Activated CD4-positive, alpha-beta T cell treated with anti-CD3 and anti-CD28 coated beads, Interleukin-2, amount 10 ng/mL, durations not matched to agents 7 days and 5 days (primary cell): Measurements from ENCODE around the gene EIF4E1B. TPM values are rescaled to one million over a fixed set of nuclear protein-coding genes. Genes with fewer than 3 reads are reported as not detected.

Source experiments
- CTCF ChIA-PET: fragments of 350-600 bp; sonication (Branson Sonifier 250); formaldehyde crosslinking; loops from one replicate; lab custom pipeline; 2021; ENCODE audit warnings: antibody characterized with exemption; lab: Charles Lee
- POLR2A ChIA-PET: fragments of 350-600 bp; sonication (Branson Sonifier 250); formaldehyde crosslinking; loops from one replicate; lab custom pipeline; 2021; ENCODE audit warnings: antibody characterized with exemption; lab: Charles Lee
- DNase-seq: peaks from one replicate; pipeline ENCODE4 v3.0.0-alpha.2; 2020
- H3K27ac Mint-ChIP-seq: one replicate; pipeline ENCODE4 v1.8.0; 2021; ENCODE audit warnings: mild to moderate bottlenecking, moderate library complexity, mixed read lengths
- H3K27me3 Mint-ChIP-seq: one replicate; pipeline ENCODE4 v1.8.0; 2021; ENCODE audit warnings: mixed read lengths
- H3K36me3 Mint-ChIP-seq: one replicate; pipeline ENCODE4 v1.8.0; 2021; ENCODE audit warnings: low read depth, mixed read lengths
- H3K4me1 Mint-ChIP-seq: one replicate; pipeline ENCODE4 v1.8.0; 2021; ENCODE audit warnings: mixed read lengths
- H3K4me3 Mint-ChIP-seq: one replicate; pipeline ENCODE4 v1.8.0; 2021; ENCODE audit warnings: mild to moderate bottlenecking, moderate library complexity, mixed read lengths
- H3K9me3 Mint-ChIP-seq: one replicate; pipeline ENCODE4 v1.8.0; 2021; ENCODE audit warnings: mixed read lengths
- total RNA-seq, 2 experiments: library from RNA; stranded (reverse); gene quantifications; one replicate each; pipeline ENCODE4 v1.2.3, GENCODE V29; 2021

EIF4E1B gene
- total RNA-seq, 2 experiments from 2014 or later: not detected

DNA sequence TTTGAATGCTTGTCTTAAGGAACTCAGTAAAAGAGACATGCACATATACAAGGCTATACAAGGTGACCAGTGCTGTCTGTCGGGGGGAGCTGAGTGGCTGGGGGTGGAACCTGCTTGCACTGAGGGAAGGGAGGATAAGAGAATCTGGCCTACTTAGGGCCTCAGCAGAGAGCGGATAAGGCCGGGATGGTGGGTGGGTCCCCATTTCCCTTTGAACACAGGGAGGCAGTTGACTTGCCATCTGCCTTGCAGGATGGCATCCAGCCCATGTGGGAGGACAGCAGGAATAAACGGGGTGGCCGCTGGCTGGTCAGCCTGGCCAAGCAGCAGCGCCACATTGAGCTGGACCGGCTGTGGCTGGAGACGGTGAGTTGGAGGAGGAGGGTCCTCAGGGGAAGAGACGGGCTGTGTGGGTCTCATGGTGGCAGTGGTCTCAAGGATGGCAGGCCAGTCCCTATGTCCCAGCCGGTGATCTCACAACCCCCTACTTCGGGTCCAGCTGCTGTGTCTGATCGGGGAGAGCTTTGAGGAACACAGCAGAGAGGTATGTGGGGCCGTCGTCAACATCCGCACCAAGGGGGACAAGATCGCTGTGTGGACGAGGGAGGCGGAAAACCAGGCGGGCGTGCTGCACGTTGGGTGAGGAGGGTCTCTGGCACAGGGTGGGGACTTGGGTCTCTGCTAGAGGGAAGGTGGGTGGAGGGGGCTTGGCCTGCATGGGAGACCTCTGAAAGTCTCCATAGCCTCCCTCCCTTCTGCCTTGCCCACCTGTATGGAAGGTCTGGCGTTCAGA is 14.6 kb downstream of the EIF4E1B start:
- POLR2A ChIA-PET: no interaction called here
- DNase-seq: no peak
- CTCF ChIA-PET: interaction anchor here (0.8 to 10.6 kb wide), 5 partner anchors 14 to 29 kb away, joined by 3 to 76 read pairs (median 3); partner anchors contain the start of genes EIF4E1B and SNCB
- Mint-ChIP-seq H3K27ac (no peak overlapping the region), H3K9me3 (no peaks in the 10 kb centered on the region), H3K27me3 (no peaks in the 10 kb centered on the region), H3K36me3 (no peaks in the 10 kb centered on the region), H3K4me3 (no peak overlapping the region), H3K4me1 (peaks cover 33% of the 10 kb centered on the region)

DNA sequence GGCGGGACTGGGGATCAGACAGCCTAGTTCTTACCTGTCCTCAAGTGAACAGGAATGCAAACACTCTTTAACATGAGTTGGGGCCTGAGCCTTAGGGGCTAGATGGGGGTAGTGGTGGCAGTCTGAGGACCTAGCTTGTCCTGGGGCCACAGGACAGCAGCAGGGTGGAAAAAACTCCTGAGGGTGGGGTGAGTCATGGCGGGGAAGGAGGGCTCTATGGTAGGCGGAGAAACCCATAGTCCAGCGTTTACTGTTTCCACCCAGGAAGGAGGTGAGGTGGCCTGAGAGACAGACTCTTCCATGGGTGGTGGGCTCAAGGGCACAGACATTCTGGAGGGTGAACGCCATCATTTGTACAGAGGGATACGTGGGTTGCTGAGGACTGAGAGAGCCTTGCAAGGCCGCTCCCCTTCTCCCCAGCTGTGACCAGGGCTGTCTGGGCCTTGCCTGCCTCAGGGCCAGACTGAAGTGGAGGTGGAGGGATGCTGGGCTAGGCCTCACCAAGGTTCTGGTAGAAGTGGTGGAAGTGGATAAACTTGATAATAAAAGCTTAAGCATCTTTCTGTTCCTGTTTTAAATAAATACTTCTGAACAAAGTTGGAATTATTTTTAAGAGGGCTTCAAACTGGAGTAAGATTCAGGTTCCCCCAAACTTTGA is 15.7 kb downstream of the EIF4E1B start:
- Mint-ChIP-seq H3K9me3 (no peaks in the 10 kb centered on the region), H3K4me3 (peak overlapping the region; percentile 73), H3K27me3 (no peaks in the 10 kb centered on the region), H3K27ac (peak overlapping the region; percentile 87), H3K4me1 (peaks cover 44% of the 10 kb centered on the region), H3K36me3 (no peaks in the 10 kb centered on the region)
- ChIA-PET POLR2A (no interaction called here), CTCF (interaction anchor here (0.6 to 10.6 kb wide), 3 partner anchors 8 to 40 kb away, joined by 3 to 76 read pairs (median 3); no protein-coding TSS in a partner anchor)
- no peak for DNase-seq

DNA sequence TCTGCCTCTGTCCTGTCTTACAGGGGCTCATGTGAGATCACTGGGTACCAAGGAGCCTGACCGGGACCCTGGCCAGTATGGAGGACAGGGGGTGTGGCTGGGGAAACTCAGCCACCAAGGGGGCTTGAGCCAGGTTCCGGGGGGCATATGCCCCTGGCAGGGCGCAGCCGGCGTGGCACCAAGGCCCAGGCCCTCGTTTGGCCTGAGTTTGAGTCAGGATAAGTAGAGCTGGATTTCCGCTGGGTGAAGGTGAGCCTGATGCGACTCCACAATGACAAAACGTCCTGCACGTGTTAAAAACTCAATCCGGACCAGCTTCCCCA is 16.2 kb downstream of the EIF4E1B start:
- Mint-ChIP-seq H3K27me3 (no peaks in the 10 kb centered on the region), H3K36me3 (no peaks in the 10 kb centered on the region), H3K9me3 (no peaks in the 10 kb centered on the region), H3K4me3 (peak overlapping the region; percentile 73), H3K27ac (peak overlapping the region; percentile 87), H3K4me1 (peaks cover 44% of the 10 kb centered on the region)
- ChIA-PET POLR2A (no interaction called here), CTCF (interaction anchor here (0.6 to 10.6 kb wide), 4 partner anchors 8 to 286 kb away, joined by 3 to 76 read pairs (median 3); no protein-coding TSS in a partner anchor)
- no peak for DNase-seq

DNA sequence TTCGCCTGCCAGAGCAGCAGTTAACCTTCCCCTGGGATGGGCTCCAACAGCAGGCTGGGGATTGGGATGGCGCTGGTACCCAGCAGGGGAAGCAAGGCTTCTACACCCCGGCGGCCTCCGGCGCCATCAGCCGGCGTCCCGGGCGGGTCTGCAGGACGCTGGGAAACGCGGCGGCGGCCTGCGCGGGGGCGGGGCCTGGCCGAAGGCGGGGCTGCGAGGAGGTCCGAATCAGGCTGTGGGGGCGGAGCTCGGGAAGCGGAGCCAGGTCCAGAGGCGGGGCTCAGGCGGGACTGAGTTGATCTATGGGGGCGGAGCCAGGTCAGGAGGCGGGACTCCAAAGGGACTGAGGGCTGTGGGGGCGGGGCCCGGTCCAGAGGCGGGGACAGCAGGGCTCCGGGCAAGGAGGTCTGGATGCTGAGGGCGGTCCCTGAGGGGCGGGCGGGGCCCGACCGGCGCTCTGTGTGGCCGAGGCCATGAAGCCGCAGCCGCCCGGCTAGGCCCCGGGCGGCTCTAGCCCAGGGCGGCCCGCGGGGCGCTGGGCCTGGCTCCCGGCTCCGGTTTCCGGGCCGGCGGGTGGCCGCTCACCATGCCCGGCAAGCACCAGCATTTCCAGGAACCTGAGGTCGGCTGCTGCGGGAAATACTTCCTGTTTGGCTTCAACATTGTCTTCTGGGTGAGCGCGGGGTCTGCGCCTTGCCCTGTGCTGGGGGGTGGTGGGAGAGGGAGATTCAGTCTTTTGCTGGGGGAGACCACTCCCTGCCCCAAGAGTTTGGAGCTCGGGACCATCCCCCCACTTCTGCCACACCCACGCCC is 16.8 kb downstream of the EIF4E1B start, which contains the start of gene TSPAN17:
TSS of gene TSPAN17 (plus strand) at position 455 of the 813 bp plus-strand sequence. CDS start at position 587, 132 bp downstream.
- DNase-seq: peak; percentile 99
- H3K27me3 Mint-ChIP-seq: no peaks in the 10 kb centered on the region
- peaks cover 2% of the 10 kb centered on the region for H3K36me3 Mint-ChIP-seq
- H3K9me3 Mint-ChIP-seq: no peaks in the 10 kb centered on the region
- H3K4me3 Mint-ChIP-seq: peak within 1 kb of the TSS; percentile 73
- H3K4me1 Mint-ChIP-seq: peaks cover 49% of the 10 kb centered on the region
- POLR2A ChIA-PET: interaction anchor here (0.5 kb wide), 1 partner anchor 12 kb away, joined by 3 read pairs; no protein-coding TSS in a partner anchor
- CTCF ChIA-PET: interaction anchor here (0.5 to 10.6 kb wide), 6 partner anchors 9 to 286 kb away, joined by 3 to 76 read pairs (median 3); partner anchors contain the start of genes EIF4E1B and SNCB
- peak within 1 kb of the TSS; percentile 88 for H3K27ac Mint-ChIP-seq

DNA sequence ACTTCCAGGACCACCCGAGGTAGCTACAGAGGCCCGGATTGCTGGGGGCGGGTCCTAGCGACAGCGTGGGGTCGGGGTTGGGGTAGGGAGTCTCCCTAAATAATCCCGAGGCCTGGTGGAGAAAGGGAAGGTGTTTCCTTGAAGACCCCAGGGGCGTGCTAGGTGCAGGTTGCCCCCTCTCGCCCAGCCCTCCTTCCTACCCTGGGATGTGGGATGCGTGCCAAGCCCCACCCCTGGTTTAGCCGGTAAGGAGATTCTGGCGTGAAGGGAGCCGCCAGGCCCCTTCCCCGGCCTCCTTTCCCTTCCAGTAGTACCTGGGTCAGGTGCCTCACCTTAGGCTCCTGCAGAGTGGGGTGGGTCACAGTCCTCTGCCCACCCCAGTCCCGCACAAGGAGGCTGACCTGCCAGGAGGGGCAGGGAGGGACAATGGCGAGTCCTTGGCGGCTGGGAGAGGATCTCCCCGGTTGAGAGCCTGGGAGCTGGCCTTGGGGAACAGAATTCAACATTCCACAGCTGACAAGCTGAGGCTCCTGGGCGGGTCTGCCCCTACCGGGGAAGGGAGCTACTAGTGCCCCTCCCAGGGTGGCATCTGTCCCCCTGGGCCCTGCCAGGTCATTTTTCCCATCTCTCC is 17.5 kb downstream of the EIF4E1B start:
- Mint-ChIP-seq H3K4me1 (peaks cover 54% of the 10 kb centered on the region), H3K4me3 (peak overlapping the region; percentile 73), H3K36me3 (peaks cover 5% of the 10 kb centered on the region), H3K27ac (peak overlapping the region; percentile 88), H3K9me3 (no peaks in the 10 kb centered on the region), H3K27me3 (no peaks in the 10 kb centered on the region)
- no peak for DNase-seq
- ChIA-PET POLR2A (no interaction called here), CTCF (interaction anchor here (0.7 to 10.6 kb wide), 5 partner anchors 10 to 160 kb away, joined by 3 to 76 read pairs (median 3); partner anchors contain the start of genes EIF4E1B and SNCB)

DNA sequence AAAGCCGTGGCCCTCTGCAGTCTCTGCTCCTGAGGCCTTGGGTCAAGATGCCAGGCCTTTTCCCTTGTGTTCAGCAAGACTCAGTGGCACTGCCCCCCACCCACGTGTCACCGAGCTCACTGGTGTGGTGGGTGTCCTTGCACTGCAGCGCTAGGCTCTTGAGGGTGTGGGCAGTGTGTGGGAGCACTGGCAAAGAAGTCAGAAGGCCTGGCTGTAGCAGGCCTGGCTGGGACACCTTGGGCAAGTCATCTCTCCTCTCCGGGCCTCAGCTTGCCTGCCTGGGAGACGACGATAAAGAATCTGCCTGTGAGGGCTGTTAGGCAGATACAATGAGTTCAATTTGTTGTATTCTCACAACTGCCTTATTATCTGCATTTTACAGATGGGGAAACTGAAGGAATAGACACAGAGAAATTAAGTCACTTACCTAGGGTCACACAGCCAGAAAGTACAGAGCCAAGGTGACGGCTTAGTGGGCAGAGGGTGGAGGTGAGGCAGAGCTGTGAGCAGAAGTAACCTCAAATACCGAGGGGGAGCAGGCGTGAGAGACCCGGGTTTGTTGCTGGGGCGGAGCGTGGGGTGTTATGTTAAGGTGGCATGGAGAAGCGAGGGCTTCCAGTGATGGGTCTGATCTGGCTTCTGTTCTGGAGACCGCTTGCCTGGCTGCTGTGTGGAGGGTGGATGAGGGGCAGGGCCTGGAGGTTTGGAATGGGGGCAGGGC is 18.2 kb downstream of the EIF4E1B start:
- no peaks in the 10 kb centered on the region for H3K27me3 Mint-ChIP-seq

DNA sequence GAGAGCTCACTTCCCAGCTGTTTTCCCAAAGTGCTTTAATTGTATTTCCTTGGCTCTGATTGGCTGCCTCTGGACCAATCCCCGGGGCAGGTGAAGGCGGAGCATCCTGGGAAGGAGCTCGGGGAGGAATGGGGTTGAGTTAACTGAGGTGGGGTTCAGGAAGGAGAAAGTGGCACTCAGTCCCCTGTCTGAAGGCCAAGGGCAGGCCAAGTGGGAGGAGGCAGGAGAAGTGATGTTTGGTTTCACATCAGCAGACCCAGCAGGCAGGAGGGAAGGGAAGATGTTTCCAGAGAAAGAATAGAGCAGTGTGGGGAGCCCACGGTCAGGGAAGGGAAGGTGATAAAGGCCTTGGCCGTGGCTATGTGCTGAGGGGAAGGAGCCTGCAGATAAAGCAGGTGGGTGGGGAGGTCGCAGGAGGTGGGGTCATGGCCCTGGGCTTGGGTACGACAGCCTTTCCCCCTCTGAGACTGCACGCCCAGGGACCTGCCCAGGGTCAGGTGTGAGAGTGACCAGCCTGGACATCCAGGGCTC is 19.9 kb downstream of the EIF4E1B start:
- Mint-ChIP-seq H3K9me3 (no peaks in the 10 kb centered on the region), H3K4me1 (peaks cover 62% of the 10 kb centered on the region), H3K36me3 (peaks cover 13% of the 10 kb centered on the region), H3K27ac (peak overlapping the region; percentile 61), H3K4me3 (no peak overlapping the region), H3K27me3 (no peaks in the 10 kb centered on the region)
- CTCF ChIA-PET: interaction anchor here (10.6 kb wide), 1 partner anchor 9 kb away, joined by 76 read pairs; no protein-coding TSS in a partner anchor
- POLR2A ChIA-PET: no interaction called here
- DNase-seq: no peak

More for the DNA sequence above, 18.2 kb downstream of the EIF4E1B start:
- peak; percentile 22 for DNase-seq
- CTCF ChIA-PET: interaction anchor here (0.7 to 10.6 kb wide), 3 partner anchors 11 to 160 kb away, joined by 3 to 76 read pairs (median 3); no protein-coding TSS in a partner anchor
- Mint-ChIP-seq H3K9me3 (no peaks in the 10 kb centered on the region), H3K27ac (peak overlapping the region; percentile 85), H3K36me3 (peaks cover 9% of the 10 kb centered on the region), H3K4me1 (peaks cover 59% of the 10 kb centered on the region), H3K4me3 (peak overlapping the region; percentile 73)
- POLR2A ChIA-PET: no interaction called here

DNA sequence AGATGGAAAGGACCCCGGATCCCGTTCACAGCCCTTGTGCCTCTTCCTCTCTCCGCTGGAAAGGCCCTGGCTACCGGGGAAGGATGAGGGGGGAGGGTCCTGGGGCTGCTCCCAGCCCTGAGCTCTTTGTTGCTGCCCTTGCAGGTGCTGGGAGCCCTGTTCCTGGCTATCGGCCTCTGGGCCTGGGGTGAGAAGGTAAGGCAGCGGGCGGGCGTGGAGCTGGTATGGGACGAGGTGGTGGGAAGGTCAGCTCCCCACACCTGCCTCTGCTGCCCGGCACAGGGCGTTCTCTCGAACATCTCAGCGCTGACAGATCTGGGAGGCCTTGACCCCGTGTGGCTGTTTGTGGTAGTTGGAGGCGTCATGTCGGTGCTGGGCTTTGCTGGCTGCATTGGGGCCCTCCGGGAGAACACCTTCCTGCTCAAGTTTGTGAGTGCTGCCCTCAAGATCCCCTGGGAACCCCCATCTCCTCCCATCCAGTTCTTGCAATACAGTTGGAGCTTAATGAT is 21.1 kb downstream of the EIF4E1B start:
- no peak overlapping the region for H3K4me3 Mint-ChIP-seq
- ChIA-PET CTCF (interaction anchor here (0.9 to 10.6 kb wide), 2 partner anchors 8 to 21 kb away, joined by 4 to 76 read pairs; partner anchors contain the start of genes EIF4E1B and SNCB), POLR2A (no interaction called here)
- no peak overlapping the region for H3K27ac Mint-ChIP-seq
- H3K4me1 Mint-ChIP-seq: peaks cover 55% of the 10 kb centered on the region
- no peaks in the 10 kb centered on the region for H3K9me3 Mint-ChIP-seq
- H3K27me3 Mint-ChIP-seq: no peaks in the 10 kb centered on the region
- no peak for DNase-seq
- peaks cover 17% of the 10 kb centered on the region for H3K36me3 Mint-ChIP-seq

DNA sequence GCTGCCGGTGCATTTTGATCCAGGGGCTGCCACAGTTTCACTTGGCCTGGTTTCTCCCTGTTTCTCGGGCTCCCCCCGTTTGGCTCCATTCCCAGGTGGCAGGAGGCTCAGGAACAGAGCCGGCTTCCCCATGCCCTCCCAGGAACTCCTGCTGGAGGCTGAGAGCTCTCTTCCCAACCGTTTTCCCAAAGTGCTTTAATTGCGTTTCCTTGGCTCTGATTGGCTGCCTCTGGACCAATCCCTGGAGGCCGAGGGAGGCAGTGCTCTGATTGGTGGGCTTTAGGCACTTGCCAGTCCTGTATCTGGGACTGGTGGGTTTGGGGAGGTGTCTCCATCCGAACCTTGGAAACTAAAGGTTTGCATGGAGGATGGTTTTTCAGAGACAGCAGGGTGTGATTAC is 21.7 kb downstream of the EIF4E1B start:
- peaks cover 17% of the 10 kb centered on the region for H3K36me3 Mint-ChIP-seq
- peaks cover 49% of the 10 kb centered on the region for H3K4me1 Mint-ChIP-seq
- no peaks in the 10 kb centered on the region for H3K27me3 Mint-ChIP-seq
- no peaks in the 10 kb centered on the region for H3K9me3 Mint-ChIP-seq
- H3K27ac Mint-ChIP-seq: no peak overlapping the region
- no peak overlapping the region for H3K4me3 Mint-ChIP-seq
- ChIA-PET POLR2A (no interaction called here), CTCF (interaction anchor here (10.6 kb wide), 1 partner anchor 7 kb away, joined by 76 read pairs; no protein-coding TSS in a partner anchor)
- no peak for DNase-seq

DNA sequence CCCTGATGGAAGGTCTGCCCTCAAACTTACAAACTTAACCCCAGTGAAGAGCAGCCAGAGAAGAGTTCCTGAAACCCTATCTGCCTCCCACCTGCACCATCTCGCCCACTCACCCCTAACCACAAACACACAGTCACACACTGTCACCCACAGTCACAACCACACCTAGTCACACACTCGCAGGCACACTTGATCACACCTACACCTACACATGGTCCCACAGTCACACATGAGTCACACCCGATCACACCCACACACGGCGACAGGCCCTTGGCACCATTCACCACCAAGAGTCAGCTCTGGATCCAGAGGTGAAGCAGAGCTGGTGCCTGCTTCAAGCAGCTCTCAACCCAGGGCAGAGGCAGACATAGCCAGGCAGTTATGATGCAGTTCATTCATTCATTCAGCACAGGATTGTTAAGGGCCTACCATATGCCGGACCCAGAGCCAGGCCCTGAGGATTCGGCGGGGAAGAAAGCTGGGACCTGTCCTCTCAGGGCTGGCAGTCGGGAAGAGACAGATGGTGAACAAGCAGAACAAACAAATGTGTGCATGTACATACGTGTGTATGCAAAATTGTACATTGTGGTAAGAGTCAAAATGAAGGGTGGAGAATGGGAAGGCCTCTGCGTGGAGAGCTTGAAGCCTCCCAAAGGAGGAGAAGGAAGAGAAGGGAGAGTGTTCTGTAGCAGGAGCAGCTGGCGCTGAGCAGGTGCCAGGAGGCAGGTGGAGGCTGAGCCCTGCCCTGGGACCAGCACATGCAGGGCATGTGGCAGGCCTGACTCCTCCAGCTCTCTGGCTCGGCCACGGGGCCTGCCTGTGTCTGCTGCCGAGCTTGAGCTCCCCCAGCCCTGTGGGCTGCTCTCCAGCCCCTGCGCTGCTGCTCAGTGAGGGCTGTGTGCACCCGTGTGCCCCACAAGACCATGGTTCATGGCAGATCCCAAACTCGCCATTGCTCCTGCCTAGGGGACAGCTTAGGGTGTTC is 23.2 kb downstream of the EIF4E1B start:
- DNase-seq: no peak
- POLR2A ChIA-PET: no interaction called here
- Mint-ChIP-seq H3K27me3 (no peaks in the 10 kb centered on the region), H3K4me3 (no peak overlapping the region), H3K9me3 (no peaks in the 10 kb centered on the region), H3K27ac (no peak overlapping the region), H3K36me3 (peaks cover 17% of the 10 kb centered on the region), H3K4me1 (peaks cover 52% of the 10 kb centered on the region)
- CTCF ChIA-PET: interaction anchor here (0.6 kb wide), 1 partner anchor 469 kb away, joined by 4 read pairs; no protein-coding TSS in a partner anchor
